GM23338 (cell line): Measurements from ENCODE around the gene UNC5A.

ENCODE experiments used
- CREB1 ChIP-seq: fragments of 250-450 bp; sonication (Bioruptor Pico); IDR thresholded peaks from 2 replicates; pipeline ENCODE4 v1.5.0; 2020; ENCODE audit warnings: low read depth, mild to moderate bottlenecking, moderate library complexity
- CTCF ChIP-seq, 2 experiments: fragments of 200-600 bp in 1 of 2; sonication (generic) in 1 of 2; conservative IDR thresholded peaks; 2 replicates each; pipeline versions ENCODE4 v1.5.1 to v1.6.1; 2016 to 2017; ENCODE audit warnings: antibody characterized with exemption in 2 of 2, low read depth in 2 of 2, mild to moderate bottlenecking in 2 of 2, moderate library complexity in 1 of 2
- EZH2 ChIP-seq: fragments of 200-600 bp; sonication (generic); IDR thresholded peaks from one replicate; pipeline ENCODE4 v1.8.0; 2017; ENCODE audit warnings: antibody characterized with exemption, mild to moderate bottlenecking, low read depth; ENCODE audit not compliant: unreplicated experiment
- EZH2phosphoT487 ChIP-seq: fragments of 200-600 bp; sonication (generic); IDR thresholded peaks from one replicate; pipeline ENCODE4 v1.8.1; 2018; ENCODE audit warnings: antibody characterized with exemption; ENCODE audit not compliant: unreplicated experiment
- JUNB ChIP-seq: IDR thresholded peaks from one replicate; pipeline ENCODE4 v1.6.1; 2016; ENCODE audit warnings: antibody characterized with exemption; ENCODE audit not compliant: unreplicated experiment
- NANOG ChIP-seq: IDR thresholded peaks from 2 replicates; pipeline ENCODE4 v1.6.1; 2016; ENCODE audit warnings: antibody characterized with exemption, borderline replicate concordance
- POLR2AphosphoS5 ChIP-seq: IDR thresholded peaks from 2 replicates; pipeline ENCODE4 v1.6.1; 2016; ENCODE audit warnings: antibody characterized with exemption, low read depth
- REST ChIP-seq: IDR thresholded peaks from one replicate; pipeline ENCODE4 v1.6.1; 2018; ENCODE audit warnings: antibody characterized with exemption; ENCODE audit not compliant: unreplicated experiment
- STAT1 ChIP-seq: IDR thresholded peaks from one replicate; pipeline ENCODE4 v1.6.1; 2016; ENCODE audit warnings: antibody characterized with exemption; ENCODE audit not compliant: unreplicated experiment
- ZNF114 ChIP-seq: fragments of 250-450 bp; sonication (Bioruptor Pico); IDR thresholded peaks from 2 replicates; pipeline ENCODE4 v1.5.0; 2020; ENCODE audit warnings: mild to moderate bottlenecking, moderate library complexity
- ZNF331 ChIP-seq: fragments of 250-450 bp; sonication (Bioruptor Pico); IDR thresholded peaks from 2 replicates; pipeline ENCODE4 v1.5.0; 2020; ENCODE audit warnings: low read depth, mild to moderate bottlenecking, moderate library complexity
- TF ChIP-seq, protein P1 (sequence below): IDR thresholded peaks from 2 replicates; pipeline ENCODE4 v1.6.1; 2016; ENCODE audit warnings: antibody characterized with exemption
- TF ChIP-seq, protein P2 (sequence below): fragments of 250-450 bp; sonication (Bioruptor Pico); IDR thresholded peaks from 2 replicates; pipeline ENCODE4 v1.5.0; 2020; ENCODE audit warnings: mild to moderate bottlenecking, moderate library complexity

DNA sequence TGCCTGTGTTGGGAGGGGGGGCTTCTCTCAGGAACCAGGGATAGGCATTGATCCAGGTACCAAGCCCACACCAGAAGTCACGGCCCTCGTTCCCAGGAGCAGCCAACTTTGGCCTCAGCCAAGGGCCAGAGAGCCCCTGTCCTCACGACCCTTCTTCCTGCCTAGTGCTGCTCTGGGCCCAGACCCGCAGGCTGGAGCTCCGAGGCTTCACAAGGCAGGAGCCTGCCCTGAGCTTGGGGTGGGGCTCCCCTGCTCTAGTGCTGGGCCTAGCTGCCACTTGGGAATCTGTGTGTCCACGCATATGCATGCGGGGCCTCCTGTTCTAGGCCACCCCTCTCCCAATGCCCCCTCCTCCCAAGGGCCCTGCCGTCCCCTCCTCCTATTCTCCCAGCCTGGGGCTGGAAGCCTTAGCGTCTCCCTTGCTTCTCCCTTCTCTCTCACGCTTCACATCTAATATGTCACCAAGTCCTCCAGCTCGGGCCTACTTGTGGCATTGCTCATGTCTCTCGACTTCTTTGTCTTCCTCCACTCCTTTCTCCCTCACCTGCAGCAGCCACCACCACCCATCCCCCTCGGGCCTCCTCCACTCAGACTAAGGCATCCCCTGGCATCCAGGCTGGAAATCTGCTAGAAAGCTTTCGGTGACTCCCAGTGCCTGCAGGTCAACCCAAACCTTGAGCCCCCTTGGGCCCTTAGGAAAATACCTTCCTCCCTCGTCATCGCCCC lies 3.4 kb downstream of the UNC5A start:
- no peak for TF ChIP-seq POLR2AphosphoS5
- TF ChIP-seq EZH2 = no peak
- TF ChIP-seq CTCF (conservative IDR thresholded peaks at IDR 0.05; ENCODE audit: low read depth in 2 of 2) = no peak
- no peak for TF ChIP-seq CREB1 (CRISPR knock-in tag)
- no peak for TF ChIP-seq EZH2phosphoT487
- no peak for TF ChIP-seq REST
- TF ChIP-seq NANOG = no peak
- no peak for TF ChIP-seq ZNF331 (CRISPR knock-in tag)
- TF ChIP-seq, protein P1, sequence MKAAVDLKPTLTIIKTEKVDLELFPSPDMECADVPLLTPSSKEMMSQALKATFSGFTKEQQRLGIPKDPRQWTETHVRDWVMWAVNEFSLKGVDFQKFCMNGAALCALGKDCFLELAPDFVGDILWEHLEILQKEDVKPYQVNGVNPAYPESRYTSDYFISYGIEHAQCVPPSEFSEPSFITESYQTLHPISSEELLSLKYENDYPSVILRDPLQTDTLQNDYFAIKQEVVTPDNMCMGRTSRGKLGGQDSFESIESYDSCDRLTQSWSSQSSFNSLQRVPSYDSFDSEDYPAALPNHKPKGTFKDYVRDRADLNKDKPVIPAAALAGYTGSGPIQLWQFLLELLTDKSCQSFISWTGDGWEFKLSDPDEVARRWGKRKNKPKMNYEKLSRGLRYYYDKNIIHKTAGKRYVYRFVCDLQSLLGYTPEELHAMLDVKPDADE = no peak
- TF ChIP-seq JUNB = no peak
- TF ChIP-seq STAT1 = no peak
- no peak for TF ChIP-seq ZNF114 (CRISPR knock-in tag)
- TF ChIP-seq, protein P2, sequence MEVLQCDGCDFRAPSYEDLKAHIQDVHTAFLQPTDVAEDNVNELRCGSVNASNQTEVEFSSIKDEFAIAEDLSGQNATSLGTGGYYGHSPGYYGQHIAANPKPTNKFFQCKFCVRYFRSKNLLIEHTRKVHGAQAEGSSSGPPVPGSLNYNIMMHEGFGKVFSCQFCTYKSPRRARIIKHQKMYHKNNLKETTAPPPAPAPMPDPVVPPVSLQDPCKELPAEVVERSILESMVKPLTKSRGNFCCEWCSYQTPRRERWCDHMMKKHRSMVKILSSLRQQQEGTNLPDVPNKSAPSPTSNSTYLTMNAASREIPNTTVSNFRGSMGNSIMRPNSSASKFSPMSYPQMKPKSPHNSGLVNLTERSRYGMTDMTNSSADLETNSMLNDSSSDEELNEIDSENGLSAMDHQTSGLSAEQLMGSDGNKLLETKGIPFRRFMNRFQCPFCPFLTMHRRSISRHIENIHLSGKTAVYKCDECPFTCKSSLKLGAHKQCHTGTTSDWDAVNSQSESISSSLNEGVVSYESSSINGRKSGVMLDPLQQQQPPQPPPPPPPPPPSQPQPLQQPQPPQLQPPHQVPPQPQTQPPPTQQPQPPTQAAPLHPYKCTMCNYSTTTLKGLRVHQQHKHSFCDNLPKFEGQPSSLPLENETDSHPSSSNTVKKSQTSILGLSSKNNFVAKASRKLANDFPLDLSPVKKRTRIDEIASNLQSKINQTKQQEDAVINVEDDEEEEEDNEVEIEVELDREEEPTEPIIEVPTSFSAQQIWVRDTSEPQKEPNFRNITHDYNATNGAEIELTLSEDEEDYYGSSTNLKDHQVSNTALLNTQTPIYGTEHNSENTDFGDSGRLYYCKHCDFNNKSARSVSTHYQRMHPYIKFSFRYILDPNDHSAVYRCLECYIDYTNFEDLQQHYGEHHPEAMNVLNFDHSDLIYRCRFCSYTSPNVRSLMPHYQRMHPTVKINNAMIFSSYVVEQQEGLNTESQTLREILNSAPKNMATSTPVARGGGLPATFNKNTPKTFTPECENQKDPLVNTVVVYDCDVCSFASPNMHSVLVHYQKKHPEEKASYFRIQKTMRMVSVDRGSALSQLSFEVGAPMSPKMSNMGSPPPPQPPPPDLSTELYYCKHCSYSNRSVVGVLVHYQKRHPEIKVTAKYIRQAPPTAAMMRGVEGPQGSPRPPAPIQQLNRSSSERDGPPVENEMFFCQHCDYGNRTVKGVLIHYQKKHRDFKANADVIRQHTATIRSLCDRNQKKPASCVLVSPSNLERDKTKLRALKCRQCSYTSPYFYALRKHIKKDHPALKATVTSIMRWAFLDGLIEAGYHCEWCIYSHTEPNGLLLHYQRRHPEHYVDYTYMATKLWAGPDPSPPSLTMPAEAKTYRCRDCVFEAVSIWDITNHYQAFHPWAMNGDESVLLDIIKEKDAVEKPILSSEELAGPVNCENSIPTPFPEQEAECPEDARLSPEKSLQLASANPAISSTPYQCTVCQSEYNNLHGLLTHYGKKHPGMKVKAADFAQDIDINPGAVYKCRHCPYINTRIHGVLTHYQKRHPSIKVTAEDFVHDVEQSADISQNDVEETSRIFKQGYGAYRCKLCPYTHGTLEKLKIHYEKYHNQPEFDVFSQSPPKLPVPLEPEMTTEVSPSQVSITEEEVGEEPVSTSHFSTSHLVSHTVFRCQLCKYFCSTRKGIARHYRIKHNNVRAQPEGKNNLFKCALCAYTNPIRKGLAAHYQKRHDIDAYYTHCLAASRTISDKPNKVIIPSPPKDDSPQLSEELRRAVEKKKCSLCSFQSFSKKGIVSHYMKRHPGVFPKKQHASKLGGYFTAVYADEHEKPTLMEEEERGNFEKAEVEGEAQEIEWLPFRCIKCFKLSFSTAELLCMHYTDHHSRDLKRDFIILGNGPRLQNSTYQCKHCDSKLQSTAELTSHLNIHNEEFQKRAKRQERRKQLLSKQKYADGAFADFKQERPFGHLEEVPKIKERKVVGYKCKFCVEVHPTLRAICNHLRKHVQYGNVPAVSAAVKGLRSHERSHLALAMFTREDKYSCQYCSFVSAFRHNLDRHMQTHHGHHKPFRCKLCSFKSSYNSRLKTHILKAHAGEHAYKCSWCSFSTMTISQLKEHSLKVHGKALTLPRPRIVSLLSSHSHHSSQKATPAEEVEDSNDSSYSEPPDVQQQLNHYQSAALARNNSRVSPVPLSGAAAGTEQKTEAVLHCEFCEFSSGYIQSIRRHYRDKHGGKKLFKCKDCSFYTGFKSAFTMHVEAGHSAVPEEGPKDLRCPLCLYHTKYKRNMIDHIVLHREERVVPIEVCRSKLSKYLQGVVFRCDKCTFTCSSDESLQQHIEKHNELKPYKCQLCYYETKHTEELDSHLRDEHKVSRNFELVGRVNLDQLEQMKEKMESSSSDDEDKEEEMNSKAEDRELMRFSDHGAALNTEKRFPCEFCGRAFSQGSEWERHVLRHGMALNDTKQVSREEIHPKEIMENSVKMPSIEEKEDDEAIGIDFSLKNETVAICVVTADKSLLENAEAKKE (CRISPR knock-in tag) = no peak
